NCI-H748 (cell line): ENCODE data around the gene PAGE4.

Experiments used
- DNase-seq: peaks from one replicate; lab custom pipeline; 2025; ENCODE audit not compliant: unreplicated experiment; lab: John Stamatoyannopoulos, UW

Gene PAGE4

DNA sequence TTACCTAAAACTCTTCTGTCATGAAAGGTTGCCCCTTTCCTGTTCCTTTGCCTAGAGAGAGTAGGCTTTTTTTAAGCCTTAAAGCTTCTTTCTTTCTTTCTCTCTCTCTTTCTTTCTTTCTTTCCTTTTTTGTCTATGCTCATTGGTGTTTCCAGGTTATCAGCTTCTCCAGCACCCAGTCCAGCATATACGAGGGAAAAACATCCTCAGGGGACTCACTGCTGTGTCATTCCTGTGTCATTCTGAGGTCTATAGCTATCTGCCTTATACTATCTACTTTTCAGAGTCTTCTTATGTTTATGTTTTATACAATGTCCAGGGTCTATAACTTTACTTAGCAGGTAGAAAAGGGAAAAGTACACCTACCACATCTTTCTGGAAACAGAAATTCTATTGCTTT is 39.6 kb downstream of the PAGE4 start:
- no peak for DNase-seq

DNA sequence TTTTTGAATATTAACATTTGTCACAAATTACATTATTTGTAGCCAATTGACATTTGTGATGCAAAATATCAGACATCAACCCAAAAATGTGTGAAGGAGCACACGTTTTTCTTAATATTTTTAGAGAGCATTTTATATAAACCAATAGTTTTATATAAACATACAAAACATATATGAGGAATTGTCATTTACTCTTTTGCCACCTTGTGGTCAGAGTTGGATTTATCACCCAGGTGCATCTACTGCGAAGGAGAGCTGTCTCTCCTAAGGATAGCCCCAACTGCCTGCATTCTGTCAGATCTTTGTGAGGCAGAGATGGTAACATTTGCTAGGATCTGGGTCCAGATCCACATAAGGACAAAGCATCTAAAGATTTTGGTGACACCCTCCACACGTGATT is 47.6 kb downstream of the PAGE4 start:
- peak; percentile 76 for DNase-seq

DNA sequence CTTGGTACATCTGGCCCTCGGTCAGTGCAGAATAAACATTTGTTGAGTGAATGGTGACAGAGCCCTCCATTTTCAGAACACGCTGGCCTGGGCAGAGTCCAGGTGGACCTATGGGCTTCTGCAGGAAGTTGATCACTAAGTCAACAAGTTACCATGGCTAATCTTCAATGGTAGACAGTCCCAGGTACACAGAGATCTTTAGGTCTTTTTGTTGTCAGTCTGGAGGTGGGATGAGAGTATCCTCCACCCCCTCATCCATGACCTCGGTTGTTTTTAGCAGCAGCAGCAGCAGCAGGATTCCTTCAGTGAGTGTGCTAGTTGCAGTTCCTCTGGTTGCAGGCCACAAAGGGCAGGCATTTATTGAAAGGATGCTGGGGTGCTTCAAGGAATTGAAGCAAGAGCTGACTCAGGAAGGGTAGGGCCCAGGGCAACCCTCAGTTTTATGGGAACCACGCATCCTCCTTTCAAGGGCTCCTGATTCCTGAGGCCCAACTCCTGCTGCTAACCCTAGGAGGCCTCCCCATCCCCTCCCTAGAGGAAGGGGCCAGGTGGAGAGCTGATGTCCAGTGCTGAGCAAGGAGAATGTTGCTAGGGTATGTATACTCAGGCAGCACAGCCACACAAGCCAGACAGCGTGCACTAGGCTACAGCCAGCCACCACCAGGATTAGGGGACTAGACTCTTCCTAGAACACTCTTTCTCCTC is 48.4 kb downstream of the PAGE4 start:
- peak; percentile 18 for DNase-seq

DNA sequence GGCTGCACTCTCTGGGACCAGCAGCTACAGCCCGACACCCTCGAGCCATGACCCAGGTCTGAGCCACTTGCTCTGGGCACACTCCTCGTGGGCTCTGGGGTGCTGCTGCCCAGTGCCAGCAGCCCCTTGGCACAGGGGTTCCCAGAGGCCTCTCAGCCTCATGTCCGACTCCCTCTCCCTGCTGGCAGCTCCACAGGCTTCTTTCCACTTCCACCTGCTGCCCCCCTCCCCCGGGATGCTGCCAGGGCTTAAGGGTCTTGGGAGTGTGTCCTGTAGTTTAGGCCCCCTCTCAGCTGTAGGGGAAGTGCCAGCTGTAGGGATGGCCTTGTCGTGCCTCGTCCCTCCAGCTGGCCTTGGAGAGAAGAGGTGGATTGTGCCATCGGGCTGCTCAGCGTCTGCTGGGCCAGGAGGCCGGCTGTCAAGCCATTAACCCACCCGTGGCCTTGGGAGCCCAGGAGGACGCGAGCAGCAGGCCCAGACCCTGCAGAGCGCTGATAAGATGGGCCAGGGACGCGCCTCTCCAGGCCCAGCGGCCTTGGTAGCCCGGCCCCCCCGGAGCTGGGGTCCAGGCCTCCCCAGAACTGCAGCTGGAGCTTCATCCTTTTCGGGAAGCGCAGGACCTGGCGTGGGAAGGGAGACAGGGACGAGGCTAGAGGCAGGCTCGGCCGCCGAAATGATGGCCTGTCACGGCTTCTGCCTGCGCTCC is 49.2 kb downstream of the PAGE4 start:
- DNase-seq = no peak

DNA sequence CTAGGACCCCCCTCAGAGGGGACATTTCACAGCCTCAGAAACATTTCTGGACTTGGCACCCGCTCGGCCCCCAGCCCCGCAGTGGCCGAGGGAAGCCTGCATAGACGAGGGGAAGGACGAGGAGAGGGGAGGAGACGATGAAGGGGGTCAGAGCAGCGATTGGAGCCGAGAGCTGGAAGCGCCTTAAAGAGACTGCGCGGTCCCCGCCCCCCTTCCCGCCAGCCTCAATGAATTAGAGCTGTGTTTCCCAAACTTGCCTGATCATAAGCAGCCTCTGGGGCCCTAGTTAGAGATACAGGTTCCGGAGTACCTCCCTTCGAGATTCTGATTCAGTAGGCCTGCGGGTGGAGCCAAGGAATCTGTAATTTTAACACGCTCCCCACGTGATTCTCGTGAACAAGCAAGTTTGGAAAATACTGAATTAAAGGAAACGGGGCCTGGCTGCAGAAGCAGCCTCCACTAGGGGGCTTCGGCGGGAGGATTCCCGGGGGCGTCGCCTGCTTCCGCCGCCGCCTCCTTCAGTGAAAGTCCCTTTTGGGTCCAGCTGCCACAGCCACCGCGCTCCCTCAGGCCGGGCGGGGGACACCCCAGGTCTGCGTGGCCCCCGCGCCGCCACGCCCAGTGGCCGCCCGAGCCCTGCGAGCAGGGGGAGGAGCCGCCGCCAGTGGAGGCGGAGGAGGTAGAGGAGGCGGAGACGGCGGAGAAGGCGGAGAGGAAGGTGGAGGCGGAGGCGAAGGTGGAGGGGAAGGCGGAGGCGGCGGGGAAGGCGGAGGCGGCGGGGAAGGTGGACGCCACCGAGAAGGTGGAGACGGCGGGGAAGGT is 49.9 kb downstream of the PAGE4 start, which contains the start of gene USP27X:
USP27X (plus strand) TSS at position 651 of the 822 bp plus-strand sequence. CDS start 824 bp downstream, outside the sequence.
- DNase-seq = peak; percentile 88

DNA sequence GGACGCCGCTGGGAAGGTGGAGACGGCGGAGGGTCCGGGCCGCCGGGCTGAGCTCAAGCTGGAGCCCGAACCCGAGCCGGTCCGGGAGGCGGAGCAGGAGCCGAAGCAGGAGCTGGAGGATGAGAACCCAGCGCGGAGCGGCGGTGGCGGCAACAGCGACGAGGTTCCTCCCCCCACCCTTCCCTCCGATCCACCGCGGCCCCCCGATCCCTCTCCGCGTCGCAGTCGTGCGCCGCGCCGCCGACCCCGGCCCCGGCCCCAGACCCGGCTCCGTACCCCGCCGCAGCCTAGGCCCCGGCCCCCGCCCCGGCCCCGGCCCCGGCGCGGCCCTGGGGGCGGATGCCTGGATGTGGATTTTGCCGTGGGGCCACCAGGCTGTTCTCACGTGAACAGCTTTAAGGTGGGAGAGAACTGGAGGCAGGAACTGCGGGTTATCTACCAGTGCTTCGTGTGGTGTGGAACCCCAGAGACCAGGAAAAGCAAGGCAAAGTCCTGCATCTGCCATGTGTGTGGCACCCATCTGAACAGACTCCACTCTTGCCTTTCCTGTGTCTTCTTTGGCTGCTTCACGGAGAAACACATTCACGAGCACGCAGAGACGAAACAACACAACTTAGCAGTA is 50.7 kb downstream of the PAGE4 start:
- peak; percentile 64 for DNase-seq

DNA sequence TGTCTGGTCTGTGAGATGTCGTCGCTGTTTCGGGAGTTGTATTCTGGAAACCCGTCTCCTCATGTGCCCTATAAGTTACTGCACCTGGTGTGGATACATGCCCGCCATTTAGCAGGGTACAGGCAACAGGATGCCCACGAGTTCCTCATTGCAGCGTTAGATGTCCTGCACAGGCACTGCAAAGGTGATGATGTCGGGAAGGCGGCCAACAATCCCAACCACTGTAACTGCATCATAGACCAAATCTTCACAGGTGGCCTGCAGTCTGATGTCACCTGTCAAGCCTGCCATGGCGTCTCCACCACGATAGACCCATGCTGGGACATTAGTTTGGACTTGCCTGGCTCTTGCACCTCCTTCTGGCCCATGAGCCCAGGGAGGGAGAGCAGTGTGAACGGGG is 51.6 kb downstream of the PAGE4 start:
- no peak for DNase-seq
